Activated CD8-positive, alpha-beta memory T cell treated with anti-CD3 and anti-CD28 coated beads for 1 hour (primary cell): Measurements from ENCODE around the gene SNRPB2.
A peak's percentile ranks its signal among the peaks of the same experiment; 100 is the strongest.

Experiments used
- DNase-seq, 2 donors: peaks; one replicate each; pipeline ENCODE4 v3.0.0-alpha.2; 2020; ENCODE audit warnings: low read depth in 1 of 2; ENCODE audit errors: extremely low read depth in 1 of 2

Gene SNRPB2

DNA sequence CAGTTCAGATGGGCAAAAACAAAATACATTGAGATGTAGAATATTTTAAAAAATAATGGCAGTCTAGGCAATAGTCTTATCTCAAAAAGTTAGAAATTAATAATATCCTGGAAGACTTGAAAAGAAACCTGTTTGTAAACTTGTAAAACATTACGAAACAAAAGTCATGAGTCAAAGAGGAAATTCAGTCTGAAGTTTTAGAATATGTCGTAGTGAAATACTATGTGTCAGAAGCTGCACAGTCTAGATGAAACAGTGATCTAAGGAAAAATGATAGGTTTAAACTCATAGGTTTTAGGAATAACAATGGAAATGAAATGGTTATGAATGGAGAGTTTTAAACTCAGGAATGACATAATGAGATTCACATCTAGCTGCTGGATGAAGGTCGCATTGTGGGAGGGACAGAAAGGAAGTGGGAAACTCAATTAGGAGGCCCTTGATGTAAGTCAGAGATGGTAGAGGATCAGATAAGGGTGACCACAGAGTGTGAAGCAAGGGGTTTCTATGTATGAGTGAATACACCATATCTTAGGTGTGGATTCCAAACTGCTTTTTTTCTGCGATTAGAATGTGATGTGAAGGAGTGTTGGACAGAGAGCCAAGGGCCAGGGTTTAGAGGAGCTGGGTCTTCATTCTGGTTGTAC lies 2.8 kb downstream of the SNRPB2 start:
- DNase-seq: no peak

DNA sequence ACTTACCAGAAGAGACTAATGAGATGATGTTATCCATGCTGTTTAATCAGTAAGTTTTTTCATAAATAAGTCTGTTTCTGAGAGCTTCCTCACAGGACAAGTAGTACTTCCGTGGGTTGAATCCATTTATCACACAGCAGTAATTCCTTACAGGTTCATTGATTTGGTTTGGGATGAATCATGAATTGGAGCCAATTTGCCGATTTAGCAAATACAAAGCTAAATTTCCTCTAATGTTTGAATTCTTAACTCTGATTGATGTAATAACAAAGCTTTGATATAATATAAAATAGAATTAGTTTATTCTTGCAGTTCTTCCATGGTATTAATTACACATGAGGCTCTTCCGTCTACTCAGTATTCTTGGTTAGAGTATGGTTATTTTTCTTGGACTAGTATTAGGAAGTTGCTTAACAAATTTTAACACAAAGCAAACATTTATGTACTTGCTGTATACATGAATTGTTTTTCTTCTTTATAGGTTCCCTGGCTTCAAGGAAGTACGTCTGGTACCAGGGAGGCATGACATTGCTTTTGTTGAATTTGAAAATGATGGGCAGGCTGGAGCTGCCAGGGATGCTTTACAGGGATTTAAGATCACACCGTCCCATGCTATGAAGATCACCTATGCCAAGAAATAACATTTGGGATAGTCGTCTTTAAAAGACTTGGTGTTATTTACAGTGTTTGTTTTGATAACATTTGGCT lies 10.7 kb downstream of the SNRPB2 start:
- no peak for DNase-seq

GRCh38 chr20:16744178-16744807 lies 14.5 kb downstream of the SNRPB2 start:
- no peak for DNase-seq

DNA sequence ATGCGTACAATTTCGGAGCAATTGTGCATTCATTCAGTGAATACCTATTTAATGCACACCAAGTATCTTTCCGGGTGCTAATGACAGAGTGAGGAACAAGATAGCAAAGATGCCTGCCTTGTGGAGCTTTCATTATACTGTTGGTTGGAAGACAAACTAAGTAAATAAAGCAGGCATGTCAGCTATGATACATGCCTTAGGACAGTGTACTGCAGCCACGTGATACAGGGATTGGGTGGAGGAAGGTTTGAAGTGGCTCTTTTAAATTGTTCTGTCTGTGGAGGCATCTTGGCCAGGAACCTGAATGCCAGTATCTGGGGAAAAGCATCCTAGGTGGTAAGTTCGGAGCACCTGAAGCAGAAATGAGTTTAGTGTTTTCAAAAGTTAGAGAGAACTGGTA lies 15.4 kb downstream of the SNRPB2 start:
- DNase-seq: no peak

- no peak for DNase-seq
Measured at GRCh38 chr20:16747291-16747811, 17.5 kb downstream of the SNRPB2 start.

- no peak for DNase-seq
Measured at GRCh38 chr20:16748308-16748900, 18.6 kb downstream of the SNRPB2 start, which contains the start of gene OTOR. TSS of gene OTOR (plus strand) at chr20:16748358. CDS start at chr20:16748402, 44 bp downstream.

GRCh38 chr20:16749573-16749972 lies 19.7 kb downstream of the SNRPB2 start:
- DNase-seq: no peak

DNA sequence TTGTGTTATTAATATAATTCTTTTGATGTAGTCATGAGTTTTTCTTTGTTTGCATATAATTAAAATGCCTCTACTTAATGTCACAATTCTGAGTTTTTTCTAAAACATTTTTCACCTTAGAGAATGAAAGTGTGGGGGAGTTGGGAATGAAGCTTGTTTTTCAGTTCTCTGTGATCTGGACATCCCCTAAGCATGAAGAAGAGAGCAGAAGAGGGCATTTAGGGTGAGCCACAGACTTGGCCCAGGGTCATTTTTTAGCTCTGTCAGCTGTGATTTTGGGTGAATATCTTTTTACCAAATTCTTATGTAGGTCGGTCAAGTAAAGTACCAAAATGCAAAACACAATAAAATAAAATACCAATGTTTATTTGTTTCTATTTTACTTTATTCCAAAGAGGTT lies 22.3 kb downstream of the SNRPB2 start:
- DNase-seq: no peak

DNA sequence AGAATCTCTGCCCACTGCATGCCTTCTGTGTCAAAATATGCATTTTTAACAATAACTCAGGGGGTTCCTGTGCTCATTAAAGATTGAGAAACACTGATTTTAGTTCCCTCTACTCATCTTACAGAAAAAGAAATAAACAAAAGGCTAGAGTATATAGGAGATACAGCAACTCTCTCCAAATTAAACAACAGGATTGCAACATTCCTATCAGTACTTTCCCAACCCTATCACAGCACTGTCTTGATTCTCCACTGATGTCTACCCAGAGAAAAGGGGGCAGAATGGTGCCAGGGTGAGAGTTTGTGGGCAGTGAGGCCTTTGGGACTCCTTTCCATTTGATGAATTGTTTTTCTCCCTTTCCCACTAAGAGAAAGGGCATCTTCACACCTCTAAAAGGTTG lies 23.1 kb downstream of the SNRPB2 start:
- DNase-seq: no peak

GRCh38 chr20:16758454-16759180 lies 28.8 kb downstream of the SNRPB2 start:
- DNase-seq: no peak

DNA sequence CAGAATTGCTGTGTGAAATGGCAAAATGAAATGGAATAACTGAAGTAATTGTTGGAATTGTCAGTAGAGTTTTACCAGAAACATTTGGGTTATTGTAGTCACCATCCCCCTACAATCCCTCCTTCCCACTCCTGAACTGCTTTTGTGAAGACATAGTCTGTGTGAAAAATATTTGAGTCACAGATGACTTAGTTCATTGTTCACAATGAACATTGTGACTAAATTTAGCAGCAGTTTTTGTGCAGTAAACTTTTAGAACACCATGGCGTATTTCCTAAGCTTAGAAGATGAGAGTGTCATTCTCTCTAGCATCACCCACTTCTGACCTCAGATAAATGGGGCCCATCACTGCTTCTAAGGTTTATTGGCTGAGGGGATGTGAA lies 29.3 kb downstream of the SNRPB2 start:
- no peak for DNase-seq

DNA sequence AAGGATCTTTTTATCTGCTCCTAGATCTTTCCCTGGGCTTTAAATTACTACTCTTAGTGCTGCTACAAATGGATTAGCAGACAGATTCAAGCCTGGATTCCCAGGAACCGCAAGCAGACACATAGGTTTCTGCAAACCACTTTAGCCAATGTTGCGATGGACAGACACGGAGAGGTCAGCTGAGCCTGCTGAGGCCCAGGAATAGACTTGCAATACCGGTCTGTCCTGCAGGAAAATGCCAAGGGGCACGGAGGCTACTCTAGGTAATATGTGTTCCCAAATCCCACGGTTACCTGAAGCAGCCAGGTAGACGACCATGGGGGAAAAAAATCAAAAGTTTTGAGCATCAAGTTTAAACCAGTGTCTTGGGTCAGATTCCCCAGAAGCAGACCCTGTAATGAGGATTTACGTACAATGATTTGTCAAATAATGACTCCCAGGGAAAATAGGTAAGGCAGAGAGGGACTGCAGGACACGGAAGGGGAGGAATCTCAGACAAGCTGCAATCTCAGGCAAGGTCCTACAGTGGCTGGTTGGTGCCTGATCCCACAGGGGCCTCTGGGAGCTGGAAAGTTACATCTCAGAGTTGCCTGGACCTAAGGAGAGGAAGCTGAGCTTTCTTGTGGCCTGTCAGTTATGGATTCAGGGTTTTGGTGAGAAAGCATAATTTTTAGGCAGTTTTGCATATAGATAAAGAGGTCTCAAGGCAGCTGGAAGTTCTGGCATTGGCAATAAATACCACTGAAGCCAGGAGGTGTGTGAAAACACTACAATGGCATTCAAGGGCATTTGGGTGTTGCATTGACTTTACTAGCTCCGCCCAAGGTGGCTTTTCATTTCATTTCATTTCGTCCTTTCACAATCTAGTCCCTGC lies 30.8 kb downstream of the SNRPB2 start:
- no peak for DNase-seq

DNA sequence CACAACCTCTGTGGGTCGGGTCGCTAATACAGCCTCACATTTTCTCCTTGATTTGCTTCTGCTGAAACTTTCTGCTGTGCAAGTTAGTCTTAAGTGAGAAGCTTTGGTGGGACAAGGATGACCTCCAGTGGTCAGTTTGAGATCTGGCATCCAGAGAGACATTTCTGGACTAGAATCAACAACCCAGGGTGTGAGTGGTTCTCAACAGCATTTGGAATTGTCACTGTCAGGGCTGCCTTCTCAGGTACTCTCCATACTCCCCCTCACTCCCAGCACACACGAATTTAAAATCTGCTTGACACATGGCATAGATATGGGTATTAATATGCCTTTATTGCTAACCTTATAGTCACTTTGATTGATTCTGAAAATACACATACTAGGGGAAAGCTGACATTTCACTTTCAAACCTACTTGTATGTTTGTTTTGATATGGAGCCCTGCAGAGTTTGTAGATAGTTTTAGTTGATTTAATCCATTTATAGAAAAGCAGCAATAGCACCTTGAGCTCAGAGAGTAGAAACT lies 31.5 kb downstream of the SNRPB2 start:
- DNase-seq: peak in 1 of 2 donors; percentile 18

DNA sequence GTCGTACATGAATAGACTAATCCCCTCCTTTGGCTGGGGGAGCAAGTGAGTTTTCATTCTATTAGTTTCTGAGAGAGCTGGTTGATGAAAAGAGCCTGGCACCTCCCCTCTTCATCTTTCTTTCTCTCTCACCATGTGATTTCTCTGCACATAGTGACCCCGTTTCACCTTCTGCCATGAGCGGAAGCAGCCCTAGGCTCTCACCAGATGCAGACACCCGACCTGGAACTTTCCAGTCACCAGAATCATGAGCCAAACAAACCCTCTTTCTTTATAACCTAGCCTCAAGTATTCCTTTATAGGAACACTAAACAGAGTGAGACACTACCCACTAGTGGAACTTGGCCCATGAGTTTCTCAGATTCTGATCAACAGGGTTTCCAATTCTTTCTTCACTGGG lies 34.7 kb downstream of the SNRPB2 start:
- no peak for DNase-seq

DNA sequence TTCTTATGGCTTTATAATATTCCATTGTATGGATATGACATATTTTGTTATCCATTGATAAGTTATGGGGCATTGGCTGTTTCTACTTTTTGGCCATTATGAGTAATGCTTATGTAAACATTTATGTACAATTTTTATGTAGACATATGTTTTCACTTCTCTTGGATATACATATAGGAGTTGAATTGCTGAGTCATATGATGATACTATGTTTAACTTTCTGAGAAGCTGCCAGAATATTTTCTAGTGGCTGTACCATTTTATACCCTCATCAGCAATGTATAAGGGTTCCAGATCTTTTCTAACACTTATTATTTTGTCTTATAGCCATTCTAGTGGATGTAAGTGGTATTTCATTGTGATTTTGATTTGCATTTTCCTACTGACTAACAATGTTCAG lies 41.4 kb downstream of the SNRPB2 start:
- no peak for DNase-seq

DNA sequence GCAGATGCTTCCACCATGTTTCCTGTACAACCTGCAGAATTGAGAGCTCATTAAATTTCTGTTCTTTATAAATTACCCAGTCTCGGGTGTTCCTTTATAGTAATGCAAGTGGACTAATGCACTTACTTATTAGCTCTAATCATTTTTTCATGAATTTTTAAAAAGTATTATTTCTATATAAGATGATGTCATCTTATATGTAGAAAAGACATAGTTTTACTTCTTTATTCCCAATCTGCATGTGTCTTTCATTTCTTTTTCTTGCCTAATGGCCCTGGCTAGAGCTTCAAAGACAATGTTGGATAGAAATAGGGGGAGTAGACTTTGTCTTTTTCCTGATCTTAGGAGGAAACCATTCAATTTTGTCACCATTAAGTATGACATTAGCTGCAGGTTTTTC lies 46.1 kb downstream of the SNRPB2 start:
- no peak for DNase-seq

GRCh38 chr20:16777126-16777525 lies 47.3 kb downstream of the SNRPB2 start:
- DNase-seq: no peak

GRCh38 chr20:16778159-16778558 lies 48.3 kb downstream of the SNRPB2 start:
- DNase-seq: no peak

- DNase-seq: no peak
Measured at GRCh38 chr20:16781496-16781895, 51.7 kb downstream of the SNRPB2 start.

DNA sequence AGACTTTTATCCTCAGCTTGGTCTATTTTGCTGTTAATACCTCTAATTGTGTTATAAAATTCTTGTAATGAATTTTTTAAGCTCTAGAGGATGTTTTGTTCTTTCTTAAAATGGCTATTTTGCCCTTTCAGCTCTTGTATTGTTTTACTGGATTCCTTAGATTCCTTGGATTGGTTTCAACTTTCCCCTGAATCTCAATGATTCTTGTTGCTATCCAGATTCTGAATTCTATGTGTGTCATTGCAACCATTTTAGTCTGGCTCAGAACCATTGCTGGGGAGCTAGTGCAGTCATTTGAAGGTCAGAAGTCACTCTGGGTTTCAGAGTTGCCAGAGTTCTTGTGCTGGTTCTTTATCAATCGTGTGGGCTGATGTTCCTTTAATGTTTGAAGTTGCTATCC lies 55.4 kb downstream of the SNRPB2 start:
- DNase-seq: no peak
